ENCODE results near the gene CYP3A4. TPM values are rescaled to one million over a fixed set of nuclear protein-coding genes. Genes with fewer than 3 reads are reported as not detected.

Gene CYP3A4
- total and polyA plus RNA-seq, 5 donors from 2014 or later: not detected

- H3K27me3 Mint-ChIP-seq: no peaks in the 10 kb centered on the region
- peaks cover 0 to 3% (median 0%) of the 10 kb centered on the region in 7 donors for H3K9me3 Mint-ChIP-seq
- Histone ChIP-seq H3K27ac (ENCODE audit: insufficient read depth, low read length, poor library complexity, severe bottlenecking) (no peak overlapping the region), H3K27me3 (ENCODE audit: control insufficient read depth, insufficient read depth, low read length) (no peaks in the 10 kb centered on the region), H3K4me3 (ENCODE audit: low read depth, low read length) (no peak overlapping the region), H3K4me1 (ENCODE audit: control insufficient read depth, insufficient read depth, low read length, poor library complexity, severe bottlenecking) (no peaks in the 10 kb centered on the region), H3K36me3 (ENCODE audit: control insufficient read depth, insufficient read depth, low read length) (no peaks in the 10 kb centered on the region), H3K9me3 (ENCODE audit: control insufficient read depth in 2 of 2, low read length in 2 of 2) (no peaks in the 10 kb centered on the region)
- H3K4me1 Mint-ChIP-seq: no peaks in the 10 kb centered on the region
- DNase-seq (no peak), ATAC-seq (ENCODE audit: low read depth in 2 of 2) (no peak)
- peaks cover 31% of the 10 kb centered on the region for H3K36me3 Mint-ChIP-seq
- no peak overlapping the region for H3K27ac Mint-ChIP-seq
- H3K4me3 Mint-ChIP-seq: no peak overlapping the region
Measured at GRCh38 chr7:99709260-99709659, 74.7 kb downstream of the CYP3A4 start.

- Mint-ChIP-seq H3K27ac (no peak overlapping the region), H3K4me3 (no peak overlapping the region), H3K36me3 (peaks cover 28% of the 10 kb centered on the region), H3K4me1 (no peaks in the 10 kb centered on the region), H3K27me3 (no peaks in the 10 kb centered on the region), H3K9me3 (peaks cover 0 to 4% (median 0%) of the 10 kb centered on the region in 7 donors)
- no peak for ATAC-seq (ENCODE audit: low read depth in 2 of 2)
- no peaks in the 10 kb centered on the region for H3K9me3 ChIP-seq (ENCODE audit: control insufficient read depth in 2 of 2, low read length in 2 of 2)
- no peaks in the 10 kb centered on the region for H3K4me1 ChIP-seq (ENCODE audit: control insufficient read depth, insufficient read depth, low read length, poor library complexity, severe bottlenecking)
- H3K27ac ChIP-seq (ENCODE audit: insufficient read depth, low read length, poor library complexity, severe bottlenecking): no peak overlapping the region
- no peaks in the 10 kb centered on the region for H3K36me3 ChIP-seq (ENCODE audit: control insufficient read depth, insufficient read depth, low read length)
- DNase-seq: no peak
- H3K4me3 ChIP-seq (ENCODE audit: low read depth, low read length): no peak overlapping the region
- no peaks in the 10 kb centered on the region for H3K27me3 ChIP-seq (ENCODE audit: control insufficient read depth, insufficient read depth, low read length)
Measured at GRCh38 chr7:99707096-99707495, 76.9 kb downstream of the CYP3A4 start.

Other genes with a start within 250 kb of the CYP3A4 start
- gene FAM200A, start 232.1 kb downstream of the CYP3A4 start, total RNA-seq: 3.1 TPM
- gene FAM200A, start 232.1 kb downstream of the CYP3A4 start, polyA plus RNA-seq: 10 to 100 TPM in 1 of 4 donors, 1 to 10 TPM in 3; 3.6 to 10.8 (median 5.2) TPM
- gene ZNF655, start 225.5 kb downstream of the CYP3A4 start, total RNA-seq: 148 TPM
- gene ZNF655, start 225.5 kb downstream of the CYP3A4 start, polyA plus RNA-seq: 100 to 1,000 TPM in 1 of 4 donors, 10 to 100 TPM in 3; 89.9 to 121 (median 95.5) TPM
- 1.1 TPM for gene TMEM225B, start 185.9 kb downstream of the CYP3A4 start, total RNA-seq
- gene TMEM225B, start 185.9 kb downstream of the CYP3A4 start, polyA plus RNA-seq: 1 to 10 TPM in 2 of 4 donors, under 1 TPM in 2; 0.67 to 2.3 (median 1.00) TPM
- gene ZSCAN25, start 167.2 kb downstream of the CYP3A4 start, total RNA-seq: 47.3 TPM
- gene ZSCAN25, start 167.2 kb downstream of the CYP3A4 start, polyA plus RNA-seq: 10 to 100 TPM in 3 of 4 donors, 1 to 10 TPM in 1; 9.9 to 20.4 (median 14.0) TPM
- not detected for gene CYP3A5, start 104.2 kb downstream of the CYP3A4 start, total RNA-seq
- under 1 TPM; 0.24 to 0.92 (median 0.74) TPM for gene CYP3A5, start 104.2 kb downstream of the CYP3A4 start, polyA plus RNA-seq
- not detected for gene CYP3A7, start 49.0 kb downstream of the CYP3A4 start, total RNA-seq
- not detected for gene CYP3A7, start 49.0 kb downstream of the CYP3A4 start, polyA plus RNA-seq
- gene CYP3A43, start 43.8 kb upstream of the CYP3A4 start, total RNA-seq: not detected
- not detected for gene CYP3A43, start 43.8 kb upstream of the CYP3A4 start, polyA plus RNA-seq
- 0.99 TPM for gene OR2AE1, start 92.8 kb upstream of the CYP3A4 start, total RNA-seq
- gene OR2AE1, start 92.8 kb upstream of the CYP3A4 start, polyA plus RNA-seq: not detected
- 28.6 TPM for gene TRIM4, start 135.3 kb upstream of the CYP3A4 start, total RNA-seq
- 10 to 100 TPM; 21.3 to 32.6 (median 27.8) TPM for gene TRIM4, start 135.3 kb upstream of the CYP3A4 start, polyA plus RNA-seq
- 0.35 TPM for gene GJC3, start 145.4 kb upstream of the CYP3A4 start, total RNA-seq
- gene GJC3, start 145.4 kb upstream of the CYP3A4 start, polyA plus RNA-seq: 1 to 10 TPM in 3 of 4 donors, under 1 TPM in 1; 1.00 to 3.0 (median 1.5) TPM
- not detected for gene AZGP1, start 191.8 kb upstream of the CYP3A4 start, total RNA-seq
- not detected for gene AZGP1, start 191.8 kb upstream of the CYP3A4 start, polyA plus RNA-seq
- 57.8 TPM for gene ZKSCAN1, start 231.4 kb upstream of the CYP3A4 start, total RNA-seq
- 10 to 100 TPM; 21.6 to 27.7 (median 26.8) TPM for gene ZKSCAN1, start 231.4 kb upstream of the CYP3A4 start, polyA plus RNA-seq

All from CD4-positive, CD25-positive, alpha-beta regulatory T cell (primary cell).